ENCODE results near the gene PLAGL2. TPM values are rescaled to one million over a fixed set of nuclear protein-coding genes. Genes with fewer than 3 reads are reported as not detected.

The PLAGL2 gene
- total and polyA plus RNA-seq, 9 donors: 3.3 to 16.5 (median 13.0) TPM

- DNase-seq: no peak
- Histone ChIP-seq H3K4me3 (ENCODE audit: low read length) (no peak overlapping the region), H3K27ac (ENCODE audit: low read length) (no peak overlapping the region), H3K4me1 (ENCODE audit: control insufficient read depth, insufficient read depth, low read length) (peaks cover 2% of the 10 kb centered on the region), H3K27me3 (ENCODE audit: control insufficient read depth, insufficient read depth, low read length) (no peaks in the 10 kb centered on the region), H3K9me3 (replicated peaks; ENCODE audit: control insufficient read depth, low read depth, low read length) (no peaks in the 10 kb centered on the region), H3K36me3 (ENCODE audit: control insufficient read depth, insufficient read depth, low read length) (peaks cover 65% of the 10 kb centered on the region)
- 86% methylated on average over 6 of the region's 13 CpGs for WGBS (ENCODE audit: insufficient coverage)
These were observed 8.9 kb upstream of the PLAGL2 start for GRCh38 chr20:32216179-32217142.

- Histone ChIP-seq H3K36me3 (ENCODE audit: control insufficient read depth, insufficient read depth, low read length) (peaks cover 60% of the 10 kb centered on the region), H3K4me3 (ENCODE audit: low read length) (no peak overlapping the region), H3K27ac (ENCODE audit: low read length) (no peak overlapping the region), H3K27me3 (ENCODE audit: control insufficient read depth, insufficient read depth, low read length) (no peaks in the 10 kb centered on the region), H3K9me3 (replicated peaks; ENCODE audit: control insufficient read depth, low read depth, low read length) (no peaks in the 10 kb centered on the region), H3K4me1 (ENCODE audit: control insufficient read depth, insufficient read depth, low read length) (peaks cover 2% of the 10 kb centered on the region)
- no peak for DNase-seq
- 100% methylated on average over 1 of the region's 3 CpGs for WGBS (ENCODE audit: insufficient coverage)
These were observed 8.2 kb upstream of the PLAGL2 start for GRCh38 chr20:32215729-32216128.

GRCh38 chr20:32215147-32215546, 7.6 kb upstream of the PLAGL2 start:
- Histone ChIP-seq H3K4me1 (ENCODE audit: control insufficient read depth, insufficient read depth, low read length) (peaks cover 2% of the 10 kb centered on the region), H3K27ac (ENCODE audit: low read length) (no peak overlapping the region), H3K9me3 (replicated peaks; ENCODE audit: control insufficient read depth, low read depth, low read length) (no peaks in the 10 kb centered on the region), H3K4me3 (ENCODE audit: low read length) (no peak overlapping the region), H3K27me3 (ENCODE audit: control insufficient read depth, insufficient read depth, low read length) (no peaks in the 10 kb centered on the region), H3K36me3 (ENCODE audit: control insufficient read depth, insufficient read depth, low read length) (peaks cover 61% of the 10 kb centered on the region)
- 79% methylated on average over 4 of the region's 8 CpGs for WGBS (ENCODE audit: insufficient coverage)
- DNase-seq: no peak

GRCh38 chr20:32213870-32214269, 6.3 kb upstream of the PLAGL2 start:
- DNase-seq: no peak
- no peaks in the 10 kb centered on the region for H3K27me3 ChIP-seq (ENCODE audit: control insufficient read depth, insufficient read depth, low read length)
- H3K4me3 ChIP-seq (ENCODE audit: low read length): no peak overlapping the region
- H3K27ac ChIP-seq (ENCODE audit: low read length): no peak overlapping the region
- peaks cover 66% of the 10 kb centered on the region for H3K36me3 ChIP-seq (ENCODE audit: control insufficient read depth, insufficient read depth, low read length)
- H3K4me1 ChIP-seq (ENCODE audit: control insufficient read depth, insufficient read depth, low read length): peaks cover 7% of the 10 kb centered on the region
- WGBS (ENCODE audit: insufficient coverage): no CpG with 5 or more reads among the region's 1 CpG
- no peaks in the 10 kb centered on the region for H3K9me3 ChIP-seq (replicated peaks; ENCODE audit: control insufficient read depth, low read depth, low read length)

GRCh38 chr20:32209850-32210605, 2.5 kb upstream of the PLAGL2 start:
- Histone ChIP-seq H3K27ac (ENCODE audit: low read length) (no peak overlapping the region), H3K4me1 (ENCODE audit: control insufficient read depth, insufficient read depth, low read length) (peaks cover 33% of the 10 kb centered on the region), H3K9me3 (replicated peaks; ENCODE audit: control insufficient read depth, low read depth, low read length) (no peaks in the 10 kb centered on the region), H3K36me3 (ENCODE audit: control insufficient read depth, insufficient read depth, low read length) (peaks cover 37% of the 10 kb centered on the region), H3K4me3 (ENCODE audit: low read length) (no peak overlapping the region), H3K27me3 (ENCODE audit: control insufficient read depth, insufficient read depth, low read length) (no peaks in the 10 kb centered on the region)
- WGBS (ENCODE audit: insufficient coverage): 86% methylated on average over 7 of the region's 9 CpGs
- DNase-seq: no peak

- Histone ChIP-seq H3K4me3 (ENCODE audit: low read length) (peak overlapping the region; percentile 99), H3K4me1 (ENCODE audit: control insufficient read depth, insufficient read depth, low read length) (peaks cover 45% of the 10 kb centered on the region)
- 47% methylated on average over 5 of the region's 13 CpGs for WGBS (ENCODE audit: insufficient coverage)
These were observed 1.1 kb upstream of the PLAGL2 start for GRCh38 chr20:32208499-32209154.

GRCh38 chr20:32206760-32207625, 550 bp downstream of the PLAGL2 start:
- H3K27ac ChIP-seq (ENCODE audit: low read length): peak overlapping the region; percentile 81
- peak overlapping the region; percentile 97 for H3K4me3 ChIP-seq (ENCODE audit: low read length)
- H3K9me3 ChIP-seq (replicated peaks; ENCODE audit: control insufficient read depth, low read depth, low read length): no peaks in the 10 kb centered on the region
- 1% methylated on average over 40 of the region's 40 CpGs for WGBS (ENCODE audit: insufficient coverage)
- peaks cover 29% of the 10 kb centered on the region for H3K36me3 ChIP-seq (ENCODE audit: control insufficient read depth, insufficient read depth, low read length)
- DNase-seq: peak; percentile 31
- peaks cover 52% of the 10 kb centered on the region for H3K4me1 ChIP-seq (ENCODE audit: control insufficient read depth, insufficient read depth, low read length)
- no peaks in the 10 kb centered on the region for H3K27me3 ChIP-seq (ENCODE audit: control insufficient read depth, insufficient read depth, low read length)

More at GRCh38 chr20:32208499-32209154, 1.1 kb upstream of the PLAGL2 start:
- Histone ChIP-seq H3K9me3 (replicated peaks; ENCODE audit: control insufficient read depth, low read depth, low read length) (no peaks in the 10 kb centered on the region), H3K27me3 (ENCODE audit: control insufficient read depth, insufficient read depth, low read length) (no peaks in the 10 kb centered on the region), H3K36me3 (ENCODE audit: control insufficient read depth, insufficient read depth, low read length) (peaks cover 30% of the 10 kb centered on the region), H3K27ac (ENCODE audit: low read length) (peak overlapping the region; percentile 85)
- no peak for DNase-seq

GRCh38 chr20:32205843-32206759, 1.4 kb downstream of the PLAGL2 start:
- Histone ChIP-seq H3K4me1 (ENCODE audit: control insufficient read depth, insufficient read depth, low read length) (peaks cover 55% of the 10 kb centered on the region), H3K9me3 (replicated peaks; ENCODE audit: control insufficient read depth, low read depth, low read length) (no peaks in the 10 kb centered on the region), H3K4me3 (ENCODE audit: low read length) (peak overlapping the region; percentile 97), H3K27me3 (ENCODE audit: control insufficient read depth, insufficient read depth, low read length) (no peaks in the 10 kb centered on the region), H3K36me3 (ENCODE audit: control insufficient read depth, insufficient read depth, low read length) (peaks cover 32% of the 10 kb centered on the region), H3K27ac (ENCODE audit: low read length) (peak overlapping the region; percentile 81)
- WGBS (ENCODE audit: insufficient coverage): no CpG with 5 or more reads among the region's 8 CpGs
- peak; percentile 47 for DNase-seq
